Natural killer cell (primary cell): ENCODE measurements around the gene VPS13A. TPM values are rescaled to one million over a fixed set of nuclear protein-coding genes. Genes with fewer than 3 reads are reported as not detected.
"Not testable (repeated sequence)": the region's sequence is repeated elsewhere in the genome, so short reads cannot be mapped to it uniquely, and the experiment has no call there.

ENCODE experiments used
- ATAC-seq, 3 donors: fragments of 150-1000 bp in 2 of 3; fragments of 200-7000 bp in 1 of 3; cut with Tn5 transposase; 1 replicate in 1 of 3; 2 replicates in 2 of 3; pipeline ENCODE4 v1.10.0; 2021; ENCODE audit warnings: mild to moderate bottlenecking in 2 of 3, moderate library complexity in 2 of 3
- DNase-seq, 2 donors: peaks; one replicate each; pipeline versions ENCODE4 v3.0.0 to v3.0.0-alpha.2; 2013 to 2021; ENCODE audit warnings: mixed read lengths in 1 of 2
- H3K27ac ChIP-seq: one replicate; pipeline ENCODE4 v1.5.1; 2013; ENCODE audit warnings: mild to moderate bottlenecking, low read length
- H3K27me3 ChIP-seq: one replicate; pipeline ENCODE4 v1.6.1; 2013; ENCODE audit warnings: low read length; ENCODE audit not compliant: control insufficient read depth, insufficient read depth
- H3K36me3 ChIP-seq: one replicate; pipeline ENCODE4 v1.6.1; 2013; ENCODE audit warnings: low read length; ENCODE audit not compliant: control insufficient read depth, insufficient read depth
- H3K4me1 ChIP-seq: one replicate; pipeline ENCODE4 v1.6.1; 2013; ENCODE audit warnings: low read length; ENCODE audit not compliant: control insufficient read depth, insufficient read depth
- H3K4me3 ChIP-seq: one replicate; pipeline ENCODE4 v1.5.1; 2013; ENCODE audit warnings: low read length
- H3K9me3 ChIP-seq: one replicate; pipeline ENCODE4 v1.6.1; 2013; ENCODE audit warnings: low read length; ENCODE audit not compliant: control insufficient read depth, insufficient read depth
- H3K27ac Mint-ChIP-seq, 2 donors: one replicate each; pipeline ENCODE4 v1.8.0; 2022; ENCODE audit warnings: mild to moderate bottlenecking in 2 of 2, mixed read lengths in 2 of 2, moderate library complexity in 1 of 2
- H3K27me3 Mint-ChIP-seq, 2 donors: one replicate each; pipeline ENCODE4 v1.8.0; 2022; ENCODE audit warnings: low read depth in 2 of 2, mixed read lengths in 2 of 2
- H3K36me3 Mint-ChIP-seq: one replicate; pipeline ENCODE4 v1.8.0; 2022; ENCODE audit warnings: mixed read lengths
- H3K4me1 Mint-ChIP-seq, 2 donors: one replicate each; pipeline ENCODE4 v1.8.0; 2022; ENCODE audit warnings: mixed read lengths in 2 of 2
- H3K4me3 Mint-ChIP-seq: one replicate; pipeline ENCODE4 v1.8.0; 2022; ENCODE audit warnings: mild to moderate bottlenecking, moderate library complexity, mixed read lengths
- H3K9me3 Mint-ChIP-seq, 2 donors: one replicate each; pipeline ENCODE4 v1.8.0; 2022; ENCODE audit warnings: mixed read lengths in 2 of 2
- WGBS: methylation state at CpG from one replicate; pipeline ENCODE4 v1.1.7; 2013; ENCODE audit warnings: missing lambda C conversion rate; ENCODE audit not compliant: insufficient coverage; 5-methylcytosine and 5-hydroxymethylcytosine counted together
- intact Hi-C: fragments of 100-400 bp; cut with micrococcal nuclease; formaldehyde crosslinking; loops from one replicate; pipeline ENCODE4 v1.14.2; 2022
- total RNA-seq, 4 donors: library from RNA; stranded (reverse); fragments of 120-200 nt in 1 of 4; gene quantifications; one replicate each; pipeline versions ENCODE4 v1.2.3 to v1.2.4, GENCODE V29; 2013 to 2022
- TF ChIP-seq, protein P1 (sequence below): fragments of 200-600 bp; IDR thresholded peaks from one replicate; pipeline ENCODE4 v1.8.0; 2022; ENCODE audit warnings: antibody characterized with exemption

Gene VPS13A
- total RNA-seq, 3 donors from 2014 or later (not counting 1 experiment from before 2014, with no cell fraction given), result 54.7 to 74.2 (median 70.4) TPM

DNA sequence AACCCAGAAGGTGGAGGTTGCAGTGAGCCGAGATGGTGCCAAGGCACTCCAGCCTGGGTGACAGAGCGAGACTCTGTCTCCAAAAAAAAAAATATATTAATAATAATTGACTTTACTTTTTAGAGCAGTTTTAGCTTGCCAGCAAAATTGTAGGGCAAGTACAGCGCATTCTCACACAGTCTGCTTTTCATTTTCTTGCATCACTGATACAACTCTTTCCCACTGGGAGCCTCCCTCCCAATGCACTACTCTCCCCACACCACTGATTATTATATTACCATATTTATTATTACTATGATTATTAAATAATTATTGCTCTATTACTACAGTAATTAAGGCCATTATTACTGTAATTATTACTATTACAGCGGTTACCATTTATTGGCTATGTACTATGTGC is 257.9 kb downstream of the VPS13A start:
- H3K27me3 ChIP-seq, result no peaks in the 10 kb centered on the region
- no peak for DNase-seq
- intact Hi-C loops, result no loop called here
- Mint-ChIP-seq H3K27ac (no peak overlapping the region), H3K4me3 (no peak overlapping the region), H3K27me3 (peaks cover 0 to 12% of the 10 kb centered on the region in 2 donors), H3K36me3 (no peaks in the 10 kb centered on the region), H3K4me1 (peaks cover 0 to 4% of the 10 kb centered on the region in 2 donors), H3K9me3 (no peaks in the 10 kb centered on the region)
- H3K9me3 ChIP-seq, result no peaks in the 10 kb centered on the region
- WGBS, result 93% methylated on average over 3 of the region's 4 CpGs
- no peak overlapping the region for H3K4me3 ChIP-seq
- TF ChIP-seq, protein P1, sequence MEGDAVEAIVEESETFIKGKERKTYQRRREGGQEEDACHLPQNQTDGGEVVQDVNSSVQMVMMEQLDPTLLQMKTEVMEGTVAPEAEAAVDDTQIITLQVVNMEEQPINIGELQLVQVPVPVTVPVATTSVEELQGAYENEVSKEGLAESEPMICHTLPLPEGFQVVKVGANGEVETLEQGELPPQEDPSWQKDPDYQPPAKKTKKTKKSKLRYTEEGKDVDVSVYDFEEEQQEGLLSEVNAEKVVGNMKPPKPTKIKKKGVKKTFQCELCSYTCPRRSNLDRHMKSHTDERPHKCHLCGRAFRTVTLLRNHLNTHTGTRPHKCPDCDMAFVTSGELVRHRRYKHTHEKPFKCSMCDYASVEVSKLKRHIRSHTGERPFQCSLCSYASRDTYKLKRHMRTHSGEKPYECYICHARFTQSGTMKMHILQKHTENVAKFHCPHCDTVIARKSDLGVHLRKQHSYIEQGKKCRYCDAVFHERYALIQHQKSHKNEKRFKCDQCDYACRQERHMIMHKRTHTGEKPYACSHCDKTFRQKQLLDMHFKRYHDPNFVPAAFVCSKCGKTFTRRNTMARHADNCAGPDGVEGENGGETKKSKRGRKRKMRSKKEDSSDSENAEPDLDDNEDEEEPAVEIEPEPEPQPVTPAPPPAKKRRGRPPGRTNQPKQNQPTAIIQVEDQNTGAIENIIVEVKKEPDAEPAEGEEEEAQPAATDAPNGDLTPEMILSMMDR, result no peak
- H3K4me1 ChIP-seq, result no peaks in the 10 kb centered on the region
- H3K27ac ChIP-seq, result no peak overlapping the region
- ATAC-seq, result no peak
- no peaks in the 10 kb centered on the region for H3K36me3 ChIP-seq

DNA sequence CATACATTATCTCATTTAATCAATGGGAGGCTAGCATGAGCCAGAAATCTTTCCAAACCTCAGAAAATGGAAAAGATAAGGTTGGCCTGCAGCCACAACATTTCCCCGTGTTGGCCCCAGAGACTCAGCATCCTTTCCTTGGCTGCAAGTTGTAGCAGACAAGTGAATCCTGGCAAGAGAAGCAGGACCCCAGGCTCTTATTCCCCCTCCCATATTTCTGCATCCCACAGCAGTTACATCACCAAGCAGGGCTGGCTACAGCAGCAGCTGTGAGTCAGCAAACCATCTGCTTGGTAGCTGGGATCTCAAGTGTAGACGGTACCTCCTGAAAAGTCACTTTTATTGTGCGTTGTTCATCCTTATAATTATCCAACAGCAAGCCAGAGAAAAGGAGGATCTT is 258.4 kb downstream of the VPS13A start:
- Mint-ChIP-seq H3K27me3 (peaks cover 0 to 12% of the 10 kb centered on the region in 2 donors), H3K9me3 (no peaks in the 10 kb centered on the region), H3K36me3 (no peaks in the 10 kb centered on the region), H3K4me3 (no peak overlapping the region), H3K4me1 (peaks cover 0 to 4% of the 10 kb centered on the region in 2 donors), H3K27ac (no peak overlapping the region)
- no peaks in the 10 kb centered on the region for H3K4me1 ChIP-seq
- ATAC-seq (no peak), DNase-seq (no peak)
- no peaks in the 10 kb centered on the region for H3K27me3 ChIP-seq
- 93% methylated on average over 3 of the region's 3 CpGs for WGBS
- H3K4me3 ChIP-seq, result no peak overlapping the region
- no peak overlapping the region for H3K27ac ChIP-seq
- TF ChIP-seq, protein P1, result no peak
- intact Hi-C loops, result no loop called here
- no peaks in the 10 kb centered on the region for H3K9me3 ChIP-seq
- H3K36me3 ChIP-seq, result no peaks in the 10 kb centered on the region

DNA sequence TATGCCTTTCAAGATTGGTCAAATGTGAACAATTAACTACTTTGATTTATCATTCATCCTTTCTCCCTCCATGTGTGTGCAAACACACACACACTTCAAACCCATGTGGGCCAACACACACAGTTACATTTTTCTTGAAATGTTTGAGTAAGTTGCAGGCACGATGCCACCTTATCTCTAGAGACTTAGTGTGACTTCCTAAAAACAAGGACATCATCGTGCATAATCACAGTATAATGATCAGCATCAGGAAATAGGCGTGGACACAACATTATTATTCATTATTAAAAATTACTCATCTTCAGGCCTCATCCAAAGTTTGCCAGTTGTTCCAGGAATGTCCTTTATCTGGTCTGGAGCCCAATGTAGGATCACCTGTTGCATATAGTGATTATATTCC is 261.3 kb downstream of the VPS13A start:
- TF ChIP-seq, protein P1, result no peak
- 54% methylated on average over 3 of the region's 3 CpGs for WGBS
- H3K36me3 Mint-ChIP-seq, result no peaks in the 10 kb centered on the region
- Histone ChIP-seq H3K36me3 (no peaks in the 10 kb centered on the region), H3K9me3 (no peaks in the 10 kb centered on the region), H3K4me1 (no peaks in the 10 kb centered on the region), H3K4me3 (no peak overlapping the region), H3K27ac (no peak overlapping the region), H3K27me3 (no peaks in the 10 kb centered on the region)
- ATAC-seq (no peak), DNase-seq (no peak)
- H3K27me3 Mint-ChIP-seq, result peaks cover 0 to 11% of the 10 kb centered on the region in 2 donors
- H3K4me1 Mint-ChIP-seq, result peaks cover 0 to 2% of the 10 kb centered on the region in 2 donors
- intact Hi-C loops, result no loop called here
- no peak overlapping the region for H3K4me3 Mint-ChIP-seq
- H3K9me3 Mint-ChIP-seq, result no peaks in the 10 kb centered on the region
- H3K27ac Mint-ChIP-seq, result no peak overlapping the region

DNA sequence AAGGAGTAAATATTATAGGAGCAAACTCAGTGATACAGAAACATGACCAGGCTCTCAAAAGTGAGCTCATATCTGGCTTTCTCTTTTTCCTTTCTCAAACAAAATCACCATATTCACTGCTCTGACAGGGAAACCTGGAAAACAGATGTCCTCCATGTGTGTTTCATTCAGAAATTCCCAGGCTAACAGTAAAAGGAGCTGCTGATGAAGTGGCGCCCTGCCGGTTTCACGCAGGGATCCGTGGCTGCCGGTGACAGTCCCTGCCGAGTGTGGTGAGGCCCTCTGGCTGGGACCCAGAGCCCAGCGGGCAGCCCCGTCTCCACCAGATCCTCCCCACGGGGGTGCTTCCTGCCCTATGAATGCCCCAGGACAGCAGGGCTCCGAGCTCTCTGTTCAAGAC is 262.7 kb downstream of the VPS13A start:
- Mint-ChIP-seq H3K4me3 (no peak overlapping the region), H3K9me3 (no peaks in the 10 kb centered on the region), H3K36me3 (no peaks in the 10 kb centered on the region), H3K27me3 (peaks cover 0 to 12% of the 10 kb centered on the region in 2 donors), H3K27ac (no peak overlapping the region), H3K4me1 (no peaks in the 10 kb centered on the region)
- Histone ChIP-seq H3K4me3 (no peak overlapping the region), H3K36me3 (no peaks in the 10 kb centered on the region), H3K27me3 (no peaks in the 10 kb centered on the region), H3K4me1 (no peaks in the 10 kb centered on the region), H3K27ac (no peak overlapping the region), H3K9me3 (no peaks in the 10 kb centered on the region)
- TF ChIP-seq, protein P1, result no peak
- intact Hi-C loops, result no loop called here
- DNase-seq (no peak), ATAC-seq (no peak)
- 88% methylated on average over 10 of the region's 10 CpGs for WGBS

DNA sequence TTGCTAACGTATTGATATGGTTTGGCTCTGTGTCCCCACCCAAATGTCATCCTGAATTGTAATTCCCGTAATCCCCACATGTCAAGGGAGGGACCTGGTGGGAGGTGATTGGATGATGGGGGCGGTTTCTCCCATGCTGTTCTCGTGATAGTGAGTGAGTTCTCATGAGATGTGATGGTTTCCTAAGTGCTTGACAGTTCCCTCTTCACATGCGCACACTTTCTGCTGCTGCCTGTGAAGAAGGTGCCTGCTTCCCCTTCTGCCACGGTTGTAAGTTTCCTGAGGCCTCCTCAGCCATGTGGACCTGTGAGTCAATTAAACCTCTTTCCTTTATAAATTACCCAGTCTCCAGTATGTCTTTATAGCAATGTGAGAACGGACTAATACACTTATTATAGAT is 263.8 kb downstream of the VPS13A start:
- H3K4me1 Mint-ChIP-seq, H3K9me3 ChIP-seq, H3K27me3 ChIP-seq, H3K4me1 ChIP-seq, H3K36me3 Mint-ChIP-seq, H3K27ac Mint-ChIP-seq, H3K27ac ChIP-seq, H3K4me3 ChIP-seq, H3K36me3 ChIP-seq, intact Hi-C loops, ATAC-seq, H3K9me3 Mint-ChIP-seq, DNase-seq, H3K4me3 Mint-ChIP-seq: not testable (repeated sequence)
- WGBS, result 54% methylated on average over 6 of the region's 7 CpGs
- peaks cover 0 to 12% of the 10 kb centered on the region in 2 donors for H3K27me3 Mint-ChIP-seq
